GM18499 (cell line): Measurements from ENCODE around the gene C1orf94.

ENCODE experiments used
- ATAC-seq: cut with Tn5 transposase; IDR thresholded peaks from one replicate; pipeline ENCODE4 v1.9.1; 2021; ENCODE audit warnings: moderate number of reproducible peaks; ENCODE audit not compliant: insufficient read depth, unreplicated experiment

Gene C1orf94

GRCh38 chr1:34176830-34177603 is at the start of gene C1orf94:
TSS of gene C1orf94 (plus strand) at chr1:34176907. CDS start at chr1:34177790, 883 bp downstream.
- no peak for ATAC-seq

- ATAC-seq, result no peak
Measured at GRCh38 chr1:34127006-34128000, 49.4 kb upstream of the C1orf94 start.

GRCh38 chr1:34128186-34128889 is 48.4 kb upstream of the C1orf94 start:
- ATAC-seq, result no peak

GRCh38 chr1:34129630-34130029 is 47.1 kb upstream of the C1orf94 start:
- ATAC-seq, result no peak

GRCh38 chr1:34130306-34130705 is 46.4 kb upstream of the C1orf94 start:
- no peak for ATAC-seq

- ATAC-seq, result no peak
Measured at GRCh38 chr1:34131396-34132160, 45.1 kb upstream of the C1orf94 start.

- ATAC-seq, result no peak
Measured at GRCh38 chr1:34132161-34132420, 44.6 kb upstream of the C1orf94 start.

- ATAC-seq, result no peak
Measured at GRCh38 chr1:34137411-34137810, 39.3 kb upstream of the C1orf94 start.

- ATAC-seq, result no peak
Measured at GRCh38 chr1:34140011-34140676, 36.6 kb upstream of the C1orf94 start.

GRCh38 chr1:34143975-34144374 is 32.7 kb upstream of the C1orf94 start:
- ATAC-seq, result no peak

GRCh38 chr1:34144766-34145165 is 31.9 kb upstream of the C1orf94 start:
- no peak for ATAC-seq

- no peak for ATAC-seq
Measured at GRCh38 chr1:34147301-34147700, 29.4 kb upstream of the C1orf94 start.

- no peak for ATAC-seq
Measured at GRCh38 chr1:34149501-34149900, 27.2 kb upstream of the C1orf94 start.

- no peak for ATAC-seq
Measured at GRCh38 chr1:34153246-34153645, 23.5 kb upstream of the C1orf94 start.

GRCh38 chr1:34155860-34156259 is 20.8 kb upstream of the C1orf94 start:
- no peak for ATAC-seq

GRCh38 chr1:34156739-34157138 is 20.0 kb upstream of the C1orf94 start:
- ATAC-seq, result no peak

- ATAC-seq, result no peak
Measured at GRCh38 chr1:34162852-34163766, 13.6 kb upstream of the C1orf94 start.
